COLO829 (cell line): ENCODE data around the gene FAM32A.
"Not testable (repeated sequence)": the region's sequence is repeated elsewhere in the genome, so short reads cannot be mapped to it uniquely, and the experiment has no call there.

Experiments
- DNase-seq: peaks from one replicate; pipeline ENCODE4 v3.0.0; 2012; ENCODE audit warnings: low spot score

FAM32A gene

GRCh38 chr19:16164222-16164890 is 20.9 kb upstream of the FAM32A start:
- no peak for DNase-seq

GRCh38 chr19:16166417-16166816 is 18.8 kb upstream of the FAM32A start:
- DNase-seq, result no peak

GRCh38 chr19:16167055-16167454 is 18.2 kb upstream of the FAM32A start:
- no peak for DNase-seq

GRCh38 chr19:16168465-16169081 is 16.6 kb upstream of the FAM32A start:
- DNase-seq, result no peak

- DNase-seq, result no peak
These were observed 15.1 kb upstream of the FAM32A start for GRCh38 chr19:16170134-16170533.

- DNase-seq, result no peak
These were observed 9.3 kb upstream of the FAM32A start for GRCh38 chr19:16175954-16176353.

- DNase-seq, result not testable (repeated sequence)
These were observed 6.3 kb upstream of the FAM32A start for GRCh38 chr19:16178866-16179265.

- no peak for DNase-seq
These were observed 4.6 kb upstream of the FAM32A start for GRCh38 chr19:16180611-16181010.

- no peak for DNase-seq
These were observed 516 bp upstream of the FAM32A start for GRCh38 chr19:16184665-16185122.

GRCh38 chr19:16185768-16186123 is 536 bp downstream of the FAM32A start:
- DNase-seq, result no peak

GRCh38 chr19:16188521-16188920 is 3.3 kb downstream of the FAM32A start:
- no peak for DNase-seq

GRCh38 chr19:16190198-16190597 is 5.0 kb downstream of the FAM32A start:
- no peak for DNase-seq

GRCh38 chr19:16190736-16191135 is 5.5 kb downstream of the FAM32A start:
- DNase-seq, result no peak

- no peak for DNase-seq
These were observed 6.2 kb downstream of the FAM32A start for GRCh38 chr19:16191216-16191908.

- DNase-seq, result no peak
These were observed 8.3 kb downstream of the FAM32A start for GRCh38 chr19:16193466-16193865.

- DNase-seq, result no peak
These were observed 12.0 kb downstream of the FAM32A start for GRCh38 chr19:16197188-16197621.

GRCh38 chr19:16197622-16198369 is 12.6 kb downstream of the FAM32A start, which contains the start of gene AP1M1:
Gene AP1M1, plus strand, starts transcription at chr19:16197911. Its CDS starts 116 bp downstream, at chr19:16198027.
- peak; percentile 98 for DNase-seq

- no peak for DNase-seq
These were observed 13.1 kb downstream of the FAM32A start for GRCh38 chr19:16198370-16198651.

GRCh38 chr19:16199275-16199932 is 14.2 kb downstream of the FAM32A start:
- DNase-seq, result no peak

GRCh38 chr19:16200038-16201010 is 15.1 kb downstream of the FAM32A start:
- DNase-seq, result no peak

GRCh38 chr19:16201011-16201391 is 15.8 kb downstream of the FAM32A start:
- DNase-seq, result no peak
